Osteocyte (in vitro differentiated cells): Measurements from ENCODE around the gene NDUFS2. TPM values are rescaled to one million over a fixed set of nuclear protein-coding genes. Genes with fewer than 3 reads are reported as not detected.

Source experiments
- DNase-seq: peaks from one replicate; pipeline ENCODE4 v3.0.0; 2021; ENCODE audit warnings: mixed read lengths; ENCODE audit not compliant: unreplicated experiment; ENCODE audit errors: extremely low spot score
- H3K27ac Mint-ChIP-seq: one replicate; pipeline ENCODE4 v1.8.0; 2021; ENCODE audit warnings: mild to moderate bottlenecking, mixed read lengths; ENCODE audit not compliant: unreplicated experiment
- H3K27me3 Mint-ChIP-seq: one replicate; pipeline ENCODE4 v1.8.0; 2021; ENCODE audit warnings: mixed read lengths; ENCODE audit not compliant: unreplicated experiment
- H3K36me3 Mint-ChIP-seq: one replicate; pipeline ENCODE4 v1.8.0; 2021; ENCODE audit warnings: mixed read lengths; ENCODE audit not compliant: unreplicated experiment
- H3K4me1 Mint-ChIP-seq: one replicate; pipeline ENCODE4 v1.8.0; 2021; ENCODE audit warnings: mixed read lengths; ENCODE audit not compliant: unreplicated experiment
- H3K4me3 Mint-ChIP-seq: one replicate; pipeline ENCODE4 v1.8.0; 2021; ENCODE audit warnings: mild to moderate bottlenecking, moderate library complexity, mixed read lengths; ENCODE audit not compliant: unreplicated experiment
- H3K9me3 Mint-ChIP-seq: one replicate; pipeline ENCODE4 v1.8.0; 2021; ENCODE audit warnings: mixed read lengths; ENCODE audit not compliant: unreplicated experiment
- total RNA-seq: library from RNA; stranded (reverse); gene quantifications from 2 replicates; pipeline ENCODE4 v1.2.1, GENCODE V29; 2021
- TF ChIP-seq, protein P1 (sequence below): fragments of 200-600 bp; sonication (generic); IDR thresholded peaks from 2 replicates; pipeline ENCODE4 v1.5.0; 2021; ENCODE audit warnings: antibody characterized with exemption, mild to moderate bottlenecking, moderate library complexity

NDUFS2 gene
- total RNA-seq, 1 donor from 2014 or later, result 82.5 TPM

DNA sequence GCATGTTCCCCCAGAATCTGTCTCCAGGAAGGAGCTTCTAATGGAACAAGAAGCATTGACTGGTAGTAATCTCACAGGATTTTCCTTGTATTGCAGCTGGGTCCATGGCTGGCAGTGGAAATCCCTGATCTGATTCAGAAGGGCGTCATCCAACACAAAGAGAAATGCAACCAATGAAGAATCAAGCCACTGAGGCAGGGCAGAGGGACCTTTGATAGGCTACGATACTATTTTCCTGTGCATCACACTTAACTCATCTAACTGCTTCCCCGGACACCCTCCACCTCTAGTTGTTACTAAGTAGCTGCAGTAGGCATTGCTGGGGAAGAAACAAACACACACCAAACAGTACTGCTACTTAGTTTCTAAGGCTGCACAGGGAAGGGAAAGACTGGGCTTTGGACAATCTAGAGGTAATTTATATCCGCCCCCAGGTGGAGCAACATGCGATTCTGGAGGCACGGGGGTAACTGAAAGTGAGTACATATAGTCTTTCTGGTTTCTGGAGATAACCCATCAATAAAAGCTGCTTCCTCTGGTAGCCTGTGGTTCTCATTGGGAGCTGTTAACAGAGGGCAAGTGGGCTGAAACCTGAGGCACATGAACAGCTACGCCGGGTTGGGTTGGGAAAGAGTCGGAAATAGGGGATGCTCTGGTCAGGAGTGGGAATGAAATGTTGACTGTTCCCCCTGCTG lies 43.7 kb upstream of the NDUFS2 start:
- peaks cover 34% of the 10 kb centered on the region for H3K4me1 Mint-ChIP-seq
- peak overlapping the region; percentile 87 for H3K4me3 Mint-ChIP-seq
- TF ChIP-seq, protein P1, sequence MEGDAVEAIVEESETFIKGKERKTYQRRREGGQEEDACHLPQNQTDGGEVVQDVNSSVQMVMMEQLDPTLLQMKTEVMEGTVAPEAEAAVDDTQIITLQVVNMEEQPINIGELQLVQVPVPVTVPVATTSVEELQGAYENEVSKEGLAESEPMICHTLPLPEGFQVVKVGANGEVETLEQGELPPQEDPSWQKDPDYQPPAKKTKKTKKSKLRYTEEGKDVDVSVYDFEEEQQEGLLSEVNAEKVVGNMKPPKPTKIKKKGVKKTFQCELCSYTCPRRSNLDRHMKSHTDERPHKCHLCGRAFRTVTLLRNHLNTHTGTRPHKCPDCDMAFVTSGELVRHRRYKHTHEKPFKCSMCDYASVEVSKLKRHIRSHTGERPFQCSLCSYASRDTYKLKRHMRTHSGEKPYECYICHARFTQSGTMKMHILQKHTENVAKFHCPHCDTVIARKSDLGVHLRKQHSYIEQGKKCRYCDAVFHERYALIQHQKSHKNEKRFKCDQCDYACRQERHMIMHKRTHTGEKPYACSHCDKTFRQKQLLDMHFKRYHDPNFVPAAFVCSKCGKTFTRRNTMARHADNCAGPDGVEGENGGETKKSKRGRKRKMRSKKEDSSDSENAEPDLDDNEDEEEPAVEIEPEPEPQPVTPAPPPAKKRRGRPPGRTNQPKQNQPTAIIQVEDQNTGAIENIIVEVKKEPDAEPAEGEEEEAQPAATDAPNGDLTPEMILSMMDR, result no peak
- H3K36me3 Mint-ChIP-seq, result peaks cover 18% of the 10 kb centered on the region
- H3K27me3 Mint-ChIP-seq, result no peaks in the 10 kb centered on the region
- no peak for DNase-seq
- peak overlapping the region; percentile 91 for H3K27ac Mint-ChIP-seq
- H3K9me3 Mint-ChIP-seq, result no peaks in the 10 kb centered on the region

DNA sequence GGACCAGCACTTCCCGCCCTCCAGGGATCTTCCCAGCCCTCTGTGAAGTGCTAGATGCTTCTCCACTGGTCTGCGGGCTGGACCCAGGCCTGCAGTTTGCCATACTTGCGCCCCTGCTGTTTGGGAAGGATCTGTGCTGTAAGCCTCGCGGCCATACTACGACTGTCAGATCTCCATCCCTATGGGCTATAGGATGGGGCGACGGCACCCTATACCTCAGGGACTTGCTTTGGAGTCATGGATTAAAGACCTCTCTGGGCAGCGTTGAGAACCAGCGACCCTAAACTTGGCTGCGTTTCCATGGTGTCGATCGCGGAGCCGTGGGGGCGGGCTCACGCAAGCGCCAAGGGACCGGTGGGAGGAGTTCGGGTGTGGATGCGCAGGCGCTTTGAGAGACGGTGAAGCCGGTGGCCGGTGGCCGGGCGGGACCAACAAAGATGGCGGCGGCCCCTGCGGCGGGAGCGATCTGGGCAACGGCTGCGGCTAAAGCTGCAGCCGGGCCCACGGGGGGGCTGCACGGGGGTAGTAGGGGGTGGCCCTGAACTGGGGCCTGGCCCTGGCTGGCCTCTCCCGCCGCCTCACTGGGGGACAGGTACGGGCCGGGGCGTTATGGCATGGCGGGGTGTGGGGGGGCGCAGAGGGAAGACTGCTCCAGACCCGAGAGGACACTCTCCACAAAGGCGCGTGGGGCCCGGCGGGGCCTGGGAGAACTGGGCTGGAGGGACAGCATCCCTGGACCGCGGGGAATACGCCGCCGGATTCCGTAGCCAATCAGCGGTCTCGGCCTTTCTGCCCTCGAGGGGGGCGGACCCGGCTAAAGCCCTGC lies 42.9 kb upstream of the NDUFS2 start, which contains the start of gene USP21:
Gene USP21, plus strand, starts transcription at position 414 of the 826 bp plus-strand sequence. CDS start 1,141 bp downstream, outside the sequence.
- peak within 1 kb of the TSS; percentile 87 for H3K4me3 Mint-ChIP-seq
- peaks cover 23% of the 10 kb centered on the region for H3K36me3 Mint-ChIP-seq
- peak within 1 kb of the TSS; percentile 91 for H3K27ac Mint-ChIP-seq
- H3K9me3 Mint-ChIP-seq, result no peaks in the 10 kb centered on the region
- peak; percentile 98 for DNase-seq
- H3K27me3 Mint-ChIP-seq, result no peaks in the 10 kb centered on the region
- TF ChIP-seq, protein P1, result peak; percentile 19
- peaks cover 34% of the 10 kb centered on the region for H3K4me1 Mint-ChIP-seq

DNA sequence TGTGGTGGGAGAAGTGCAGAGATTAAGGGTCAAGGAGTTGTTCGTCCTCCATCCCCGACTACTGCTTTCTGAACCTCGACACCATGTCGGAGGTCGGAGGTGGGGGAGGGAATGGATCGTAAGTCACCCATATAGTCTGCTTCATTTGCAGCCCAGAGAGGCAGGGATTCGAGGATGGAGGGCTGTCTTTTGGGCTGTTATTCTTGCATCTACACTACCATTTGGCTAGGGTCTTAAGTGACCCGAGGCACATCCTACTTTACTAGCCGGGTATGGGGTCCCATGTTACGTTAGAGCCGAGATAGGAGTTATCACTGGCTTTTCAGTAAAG lies 42.3 kb upstream of the NDUFS2 start:
- Mint-ChIP-seq H3K27me3 (no peaks in the 10 kb centered on the region), H3K4me3 (peak overlapping the region; percentile 87), H3K36me3 (peaks cover 23% of the 10 kb centered on the region), H3K9me3 (no peaks in the 10 kb centered on the region), H3K27ac (peak overlapping the region; percentile 91), H3K4me1 (peaks cover 31% of the 10 kb centered on the region)
- DNase-seq, result no peak
- TF ChIP-seq, protein P1, result no peak

DNA sequence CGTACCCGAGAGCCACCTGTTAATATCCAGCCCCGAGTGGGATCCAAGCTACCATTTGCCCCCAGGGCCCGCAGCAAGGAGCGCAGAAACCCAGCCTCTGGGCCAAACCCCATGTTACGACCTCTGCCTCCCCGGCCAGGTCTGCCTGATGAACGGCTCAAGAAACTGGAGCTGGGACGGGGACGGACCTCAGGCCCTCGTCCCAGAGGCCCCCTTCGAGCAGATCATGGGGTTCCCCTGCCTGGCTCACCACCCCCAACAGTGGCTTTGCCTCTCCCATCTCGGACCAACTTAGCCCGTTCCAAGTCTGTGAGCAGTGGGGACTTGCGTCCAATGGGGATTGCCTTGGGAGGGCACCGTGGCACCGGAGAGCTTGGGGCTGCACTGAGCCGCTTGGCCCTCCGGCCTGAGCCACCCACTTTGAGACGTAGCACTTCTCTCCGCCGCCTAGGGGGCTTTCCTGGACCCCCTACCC lies 41.5 kb upstream of the NDUFS2 start:
- DNase-seq, result no peak
- H3K9me3 Mint-ChIP-seq, result no peaks in the 10 kb centered on the region
- H3K36me3 Mint-ChIP-seq, result peaks cover 20% of the 10 kb centered on the region
- TF ChIP-seq, protein P1, result no peak
- no peaks in the 10 kb centered on the region for H3K27me3 Mint-ChIP-seq
- H3K4me1 Mint-ChIP-seq, result peaks cover 32% of the 10 kb centered on the region
- peak overlapping the region; percentile 87 for H3K4me3 Mint-ChIP-seq
- no peak overlapping the region for H3K27ac Mint-ChIP-seq

DNA sequence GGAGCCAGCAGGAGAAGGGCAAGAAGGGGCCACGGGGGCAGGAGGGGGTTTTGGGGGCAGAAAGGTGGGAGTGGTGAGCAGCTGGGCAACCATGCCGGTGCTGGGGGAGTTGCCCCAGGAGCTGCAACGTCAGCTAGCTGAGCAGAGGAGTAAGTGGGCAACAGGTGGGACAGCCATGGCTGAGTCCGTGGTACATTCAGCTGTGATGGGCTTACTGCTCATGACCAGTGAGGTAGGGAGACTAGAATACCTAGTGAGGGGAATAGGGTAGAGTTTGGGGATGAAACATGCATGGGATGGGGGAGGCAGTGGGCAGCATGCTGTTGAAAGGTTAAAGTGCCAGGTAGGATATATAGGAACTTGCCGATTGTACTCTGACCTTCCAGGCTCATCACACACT lies 40.5 kb upstream of the NDUFS2 start:
- Mint-ChIP-seq H3K27me3 (no peaks in the 10 kb centered on the region), H3K4me1 (peaks cover 35% of the 10 kb centered on the region), H3K36me3 (peaks cover 20% of the 10 kb centered on the region), H3K27ac (no peak overlapping the region), H3K9me3 (no peaks in the 10 kb centered on the region), H3K4me3 (no peak overlapping the region)
- DNase-seq, result no peak
- TF ChIP-seq, protein P1, result no peak
